NOMO-1 treated with DMSO at 0.1 percent for 48 hours (cell line): Measurements from ENCODE around the gene DAP3.
"Not testable (repeated sequence)": the region's sequence is repeated elsewhere in the genome, so short reads cannot be mapped to it uniquely, and the experiment has no call there.

ENCODE experiments used
- DNase-seq: peaks from one replicate; lab custom pipeline; 2025; ENCODE audit not compliant: unreplicated experiment; lab: John Stamatoyannopoulos, UW

The DAP3 gene

DNA sequence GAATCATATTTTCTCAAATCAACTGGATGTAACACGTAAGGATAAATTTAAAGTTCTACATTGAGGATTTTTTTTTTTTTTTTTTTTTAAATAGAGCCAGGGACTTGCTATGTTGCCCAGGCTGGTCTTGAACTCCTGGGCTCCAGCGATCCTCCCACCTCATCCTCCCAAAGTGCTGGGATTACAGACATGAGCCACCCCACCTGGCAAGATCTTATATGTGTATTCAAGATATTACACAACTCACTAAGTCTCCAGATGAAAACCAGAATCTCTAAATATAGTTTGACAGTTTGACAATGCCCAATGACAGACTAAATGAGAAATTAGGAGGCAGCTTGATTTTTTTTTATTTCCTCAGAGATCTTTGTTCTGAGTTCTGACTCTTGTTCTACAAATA, 7.1 kb upstream of the DAP3 start:
- DNase-seq = peak; percentile 11

DNA sequence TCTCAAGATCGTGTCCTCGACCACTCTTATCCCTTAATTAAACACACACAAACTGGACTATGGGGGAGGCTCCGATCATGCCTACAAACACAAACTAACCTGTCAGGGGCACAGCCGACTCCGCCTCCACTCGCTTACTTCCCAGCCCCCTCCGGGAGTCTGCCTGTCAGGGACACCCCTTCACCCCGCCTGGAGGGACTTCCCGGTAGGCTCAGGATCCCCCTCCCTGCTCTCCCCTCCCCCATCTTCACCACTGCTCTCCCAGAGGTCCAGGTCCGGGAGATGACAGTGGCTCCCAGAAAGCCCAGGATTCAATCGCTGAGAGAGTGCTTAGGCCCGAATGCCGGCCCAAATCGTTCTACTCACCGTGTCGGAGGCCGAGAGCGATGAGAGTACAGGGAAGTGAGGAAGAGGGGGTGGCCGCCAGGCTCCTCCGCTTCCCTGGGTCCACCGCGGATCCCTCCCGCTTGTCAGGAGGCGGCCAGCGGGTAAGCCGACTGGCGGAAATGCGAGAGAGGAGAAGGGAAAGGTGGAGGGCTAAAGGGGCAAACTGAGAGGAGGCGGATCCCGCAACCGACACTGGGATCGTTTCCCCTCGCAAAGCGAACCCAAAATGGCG, 1.1 kb upstream of the DAP3 start:
- DNase-seq = not testable (repeated sequence)

DNA sequence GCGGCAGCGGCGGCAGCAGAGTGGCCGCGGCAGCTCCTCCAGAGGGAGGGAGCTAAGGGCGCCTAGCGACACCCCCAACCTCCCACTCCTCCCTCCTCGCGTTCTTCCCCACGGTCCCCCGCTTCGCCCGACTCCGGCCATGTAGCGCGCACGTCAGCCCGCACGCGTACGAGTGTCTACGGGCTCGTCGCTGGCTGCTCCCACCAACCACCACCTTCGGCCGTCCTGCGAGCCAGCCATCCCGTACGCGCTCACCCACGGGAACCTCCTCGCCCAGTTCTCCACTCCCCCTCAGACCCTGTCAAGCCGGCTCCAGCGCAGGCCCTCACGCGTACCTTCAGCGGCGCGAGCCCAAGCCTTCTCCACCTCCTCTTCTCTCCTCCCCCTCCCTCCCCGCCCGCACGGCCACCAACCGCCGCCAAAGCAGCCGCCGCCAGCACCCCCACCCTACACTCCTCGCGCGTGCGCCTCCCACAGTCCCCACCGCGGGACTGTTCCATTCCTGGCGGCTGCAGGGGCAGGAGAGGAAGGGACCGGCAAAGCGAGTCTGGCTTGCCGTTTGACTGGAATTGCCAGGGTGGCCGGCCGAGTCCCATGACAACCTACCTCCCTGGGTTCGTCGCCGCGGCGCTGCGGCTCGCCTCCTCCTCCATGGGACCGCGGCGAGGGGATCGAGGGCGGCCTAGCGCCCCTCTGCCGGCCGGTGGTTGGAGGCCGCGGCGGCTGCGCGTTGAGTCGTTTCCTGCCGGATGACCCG, 389 bp upstream of the DAP3 start, which contains the start of gene YY1AP1:
Gene YY1AP1 (minus strand): TSS at position 451 of the 757 bp plus-strand sequence. CDS start 8,338 bp downstream, outside the sequence.
- DNase-seq = peak; percentile 86

DNA sequence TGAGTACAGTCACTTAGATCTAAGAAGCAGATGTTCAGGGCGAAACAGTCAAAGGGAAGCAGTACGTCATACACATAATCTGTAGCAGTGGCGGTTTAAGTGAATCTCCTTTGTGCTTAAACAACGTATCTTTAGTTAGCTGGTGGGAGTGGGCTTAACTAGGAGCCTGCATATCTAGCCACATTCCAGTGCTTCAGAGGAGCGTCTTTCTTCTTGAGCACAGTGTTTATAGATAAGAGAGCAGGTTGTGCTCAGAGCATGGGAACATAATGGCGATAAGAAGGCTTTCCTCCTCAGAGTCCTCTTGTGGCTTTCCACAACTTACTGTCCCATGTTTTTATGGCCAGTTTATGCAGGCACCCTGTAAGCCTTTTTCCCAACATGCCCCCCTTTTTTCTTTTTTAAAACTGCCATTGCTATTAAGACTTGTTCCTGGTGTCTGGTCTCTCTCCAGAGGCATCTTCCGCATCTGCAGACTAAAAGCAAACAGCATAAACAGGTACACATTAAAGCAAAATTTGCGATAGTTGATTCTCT, 3.2 kb downstream of the DAP3 start:
- DNase-seq = no peak

DNA sequence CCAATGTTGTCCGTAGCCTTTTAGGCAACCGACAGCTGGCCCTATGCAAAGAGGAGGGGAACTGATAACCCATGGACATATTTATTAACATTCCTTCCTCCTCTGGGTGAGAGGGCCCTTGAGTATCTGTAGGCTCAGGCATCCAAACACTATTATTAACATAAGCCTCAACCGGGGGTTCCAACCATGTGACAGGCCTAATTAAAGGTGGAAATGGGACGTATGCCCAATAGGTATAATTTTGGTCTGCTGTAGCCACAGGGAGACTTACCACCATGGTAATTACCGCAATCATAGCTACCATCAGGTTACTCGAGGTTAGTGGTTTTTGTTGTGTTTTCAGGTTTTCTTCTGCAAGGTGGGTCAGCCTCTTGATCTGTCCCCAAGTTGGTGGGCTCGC, 5.3 kb downstream of the DAP3 start:
- no peak for DNase-seq

DNA sequence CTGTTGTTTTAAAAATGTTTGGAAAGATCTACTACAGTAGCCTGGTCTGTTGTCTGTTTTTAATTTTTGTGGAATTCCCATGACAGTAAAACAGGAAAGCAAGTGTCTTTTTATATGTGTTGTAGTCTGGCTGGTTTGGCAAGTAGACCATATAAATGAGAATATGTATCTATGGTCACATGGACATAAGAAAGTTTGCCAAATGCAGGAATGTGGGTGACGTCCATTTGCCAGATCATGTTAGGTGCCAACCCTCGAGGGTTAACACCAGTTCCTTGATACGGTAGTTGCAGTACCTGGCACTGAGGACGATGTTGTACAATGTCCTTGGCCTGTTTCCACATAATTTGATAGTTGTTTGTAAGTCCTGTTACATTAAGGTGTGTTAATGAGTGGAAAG, 6.2 kb downstream of the DAP3 start:
- DNase-seq = no peak

DNA sequence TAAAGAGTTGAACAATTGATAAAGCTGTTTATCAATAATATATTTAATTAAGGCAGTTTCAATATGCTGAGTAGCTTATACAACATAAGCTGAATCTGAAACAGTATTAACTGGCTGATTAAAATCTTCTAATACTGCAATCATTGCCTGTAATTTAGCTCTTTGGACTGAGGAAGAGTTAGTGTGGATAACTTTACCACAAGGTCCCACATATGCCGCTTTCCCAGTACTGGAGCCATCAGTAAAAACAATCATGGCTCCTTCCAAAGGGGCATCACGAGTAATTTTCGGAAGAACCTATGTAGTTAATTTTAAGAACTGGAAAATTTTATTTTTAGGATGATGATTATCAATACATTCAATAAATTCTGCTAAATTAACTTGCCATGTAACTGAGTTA, 6.7 kb downstream of the DAP3 start:
- no peak for DNase-seq

DNA sequence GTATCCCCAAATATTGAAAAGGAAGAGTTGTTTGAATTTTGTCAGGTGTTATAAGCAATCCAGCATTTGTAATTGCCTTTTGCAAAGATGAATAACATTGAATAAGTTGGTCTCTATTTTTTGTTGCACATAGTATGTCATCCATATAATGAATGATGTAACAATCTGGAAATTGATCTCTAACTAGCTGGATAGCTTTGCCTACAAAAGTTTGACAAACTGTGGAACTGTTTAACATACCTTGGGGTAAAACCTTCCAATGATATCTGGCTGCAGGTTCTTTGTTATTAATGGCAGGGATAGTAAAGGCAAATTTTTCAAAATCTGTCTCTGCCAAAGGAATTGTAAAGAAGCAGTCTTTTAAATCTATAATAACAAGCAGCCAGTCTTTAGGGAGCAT, 7.6 kb downstream of the DAP3 start:
- DNase-seq = no peak

DNA sequence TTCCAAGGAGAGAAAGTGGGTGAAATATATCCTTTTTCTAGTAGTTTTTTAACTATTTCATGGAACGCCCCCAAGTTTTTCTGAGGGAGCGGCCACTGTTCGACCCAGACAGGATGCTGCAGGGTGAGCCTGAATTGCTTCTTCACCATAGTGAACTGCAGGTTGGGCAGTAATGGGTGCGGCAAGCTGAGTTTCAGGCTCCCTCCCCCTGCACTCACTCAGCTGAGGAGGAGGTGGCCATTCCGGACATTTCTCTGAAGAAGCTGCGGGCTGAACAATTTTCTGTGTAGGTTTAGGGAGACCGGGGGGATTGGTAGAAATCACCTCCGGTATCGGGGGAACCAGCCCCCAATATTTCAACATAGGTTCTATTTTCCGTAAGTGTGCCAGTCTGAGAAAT, 8.2 kb downstream of the DAP3 start:
- no peak for DNase-seq

DNA sequence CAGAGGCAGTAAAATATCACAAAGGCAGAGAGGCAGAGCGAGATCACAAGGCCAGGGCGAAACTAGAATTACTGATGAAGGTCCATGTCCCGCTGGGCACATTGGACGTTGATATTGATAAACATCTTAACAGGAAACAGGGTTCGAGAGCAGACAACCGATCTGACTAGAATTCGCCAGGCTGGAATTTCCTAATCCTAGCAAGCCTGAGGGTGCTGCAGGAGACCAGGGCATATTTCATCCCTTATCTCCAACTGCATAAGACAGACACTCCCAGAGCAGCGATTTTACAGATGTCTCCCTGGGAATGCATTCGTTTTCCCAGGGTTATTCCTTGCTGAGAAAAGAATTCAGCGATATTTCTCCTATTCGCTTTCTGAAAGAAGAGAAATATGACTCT, 8.7 kb downstream of the DAP3 start:
- DNase-seq = not testable (repeated sequence)

DNA sequence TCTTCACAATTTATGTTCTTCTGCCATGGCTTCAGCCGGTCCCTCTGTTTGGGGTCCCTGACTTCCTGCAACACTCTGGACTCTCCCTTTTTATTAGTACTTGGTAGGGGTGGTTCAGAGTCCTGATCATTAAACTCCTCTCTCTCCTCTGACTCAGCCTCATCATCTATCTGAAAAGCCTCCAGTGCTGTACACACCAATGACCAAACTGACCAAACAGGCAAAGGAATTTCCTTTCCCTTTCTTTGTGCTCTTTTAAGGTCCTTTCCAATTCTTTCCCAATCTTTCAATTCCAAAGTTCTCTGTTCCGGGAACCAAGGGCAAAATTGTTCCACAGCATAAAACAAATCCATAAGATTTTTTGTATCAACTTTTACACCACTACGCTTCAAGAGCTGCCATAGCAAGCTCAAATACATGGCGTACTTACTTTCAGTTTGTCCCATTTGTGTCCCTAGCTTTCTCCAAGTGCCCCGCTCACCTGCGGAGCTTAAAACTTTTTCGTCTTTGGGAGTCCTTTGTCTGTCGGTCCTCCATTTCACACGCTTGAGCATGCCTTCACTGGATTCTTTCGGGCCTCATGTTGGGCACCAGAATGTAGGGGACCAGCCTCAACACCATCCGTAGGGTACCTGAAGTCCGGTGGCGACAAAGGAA, 9.6 kb downstream of the DAP3 start:
- no peak for DNase-seq

DNA sequence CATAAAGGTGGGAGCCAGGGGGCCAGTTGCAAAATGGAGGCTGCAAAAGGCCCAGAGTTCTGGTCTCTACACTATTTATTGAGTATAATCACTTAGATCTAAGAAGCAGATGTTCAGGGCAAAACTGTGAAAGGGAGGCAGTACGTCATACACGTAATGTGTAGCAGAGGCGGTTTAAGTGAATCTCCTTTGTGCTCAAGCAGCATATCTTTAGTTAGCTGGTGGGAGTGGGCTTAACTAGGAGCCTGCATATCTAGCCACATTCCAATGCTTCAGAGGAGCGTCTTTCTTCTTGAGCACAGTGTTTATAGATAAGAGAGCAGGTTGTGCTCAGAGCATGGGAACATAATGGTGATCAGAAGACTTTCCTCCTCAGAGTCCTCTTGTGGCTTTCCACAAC, 10.2 kb downstream of the DAP3 start:
- not testable (repeated sequence) for DNase-seq

DNA sequence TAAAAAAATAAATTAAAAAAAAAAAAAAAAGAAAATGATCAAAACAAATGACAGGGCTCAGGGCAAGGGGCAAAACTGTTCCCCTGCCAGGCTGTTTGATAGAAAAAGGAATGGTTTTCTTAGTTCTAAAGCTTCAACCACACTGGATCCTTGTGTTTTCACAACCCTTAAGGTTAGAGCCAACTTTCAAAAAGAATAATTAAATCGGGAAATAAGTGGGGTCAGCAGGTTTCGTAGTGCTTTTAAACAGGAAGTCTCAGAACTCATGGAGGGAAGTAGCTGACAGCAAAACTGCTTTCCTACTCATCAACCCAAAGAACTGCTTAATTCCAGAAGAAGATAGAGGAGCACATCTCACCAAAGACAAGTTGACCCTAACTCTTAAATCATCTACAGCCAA, 12.8 kb downstream of the DAP3 start:
- not testable (repeated sequence) for DNase-seq

DNA sequence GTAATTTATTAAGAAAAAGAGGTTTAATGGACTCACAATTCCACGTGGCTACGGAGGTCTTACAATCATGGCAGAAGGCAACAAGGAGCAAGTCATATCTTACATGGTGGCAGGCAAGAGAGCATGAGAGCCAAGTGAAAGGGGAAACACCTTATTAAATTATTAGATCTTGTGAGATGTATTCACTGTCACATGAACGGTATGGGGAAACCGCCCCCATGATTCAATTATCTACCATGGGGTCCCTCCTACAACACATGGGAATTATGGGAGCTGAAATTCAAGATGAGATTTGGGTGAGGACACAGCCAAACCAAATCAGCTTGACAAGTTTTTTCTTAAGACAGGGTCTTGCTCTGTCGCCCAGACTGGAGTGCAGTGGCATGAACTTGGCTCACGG, 14.3 kb downstream of the DAP3 start:
- no peak for DNase-seq

DNA sequence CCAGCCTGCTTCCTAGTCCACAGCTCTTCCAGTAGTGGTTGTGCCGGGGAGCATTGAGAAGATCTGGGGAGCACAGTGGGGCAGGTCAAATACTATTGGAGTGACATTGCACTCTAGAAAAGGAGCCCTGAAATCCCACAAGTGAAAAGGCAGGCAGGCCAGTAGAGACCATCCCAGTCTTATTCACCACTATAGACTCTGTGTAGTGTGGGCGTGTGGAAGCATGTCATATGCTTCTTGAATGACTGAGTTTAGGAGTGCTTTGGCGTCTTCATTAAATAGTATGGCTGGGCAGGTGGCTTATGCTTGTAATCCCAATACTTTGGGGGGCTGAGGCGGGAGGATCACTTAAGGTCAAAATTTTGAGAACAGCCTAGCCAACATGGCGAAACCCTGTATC, 15.5 kb downstream of the DAP3 start:
- DNase-seq = not testable (repeated sequence)

DNA sequence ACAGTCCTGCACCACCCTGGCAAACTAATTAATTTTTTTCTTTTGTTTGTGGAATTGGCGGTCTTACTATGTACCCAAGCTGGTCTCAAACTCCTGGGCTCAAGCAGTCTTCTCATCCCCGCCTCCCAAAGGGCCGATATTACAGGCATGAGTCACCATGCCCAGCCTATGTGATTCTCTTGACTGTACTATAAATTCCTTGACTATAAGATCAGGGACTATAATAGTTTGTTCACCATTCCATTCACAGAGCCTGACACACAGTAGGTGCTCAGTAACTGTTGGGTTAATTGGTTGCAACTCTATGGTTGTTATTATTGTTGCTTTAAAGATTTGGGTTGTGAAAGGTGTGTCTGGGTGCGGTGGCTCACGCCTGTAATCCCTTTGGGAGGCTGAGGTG, 17.2 kb downstream of the DAP3 start:
- no peak for DNase-seq

DNA sequence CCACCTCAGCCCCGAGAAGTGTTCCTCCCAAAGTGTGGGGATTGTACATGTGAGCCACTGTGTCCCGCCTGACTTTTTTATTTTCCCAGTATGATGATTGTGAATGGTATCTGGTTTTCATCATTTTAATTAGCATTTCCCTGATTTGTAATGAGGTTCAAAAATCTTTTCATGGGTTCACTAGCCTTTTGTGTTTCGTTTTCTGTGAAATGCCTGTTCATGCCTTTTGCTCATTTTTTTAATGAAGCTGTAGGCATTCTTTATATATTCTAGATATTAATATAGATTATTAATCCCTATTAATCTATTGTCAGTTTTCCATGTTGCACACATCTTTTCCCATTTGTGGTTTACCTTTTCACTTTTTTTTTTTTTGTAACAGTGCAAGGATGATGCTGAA, 20.5 kb downstream of the DAP3 start:
- DNase-seq = no peak

DNA sequence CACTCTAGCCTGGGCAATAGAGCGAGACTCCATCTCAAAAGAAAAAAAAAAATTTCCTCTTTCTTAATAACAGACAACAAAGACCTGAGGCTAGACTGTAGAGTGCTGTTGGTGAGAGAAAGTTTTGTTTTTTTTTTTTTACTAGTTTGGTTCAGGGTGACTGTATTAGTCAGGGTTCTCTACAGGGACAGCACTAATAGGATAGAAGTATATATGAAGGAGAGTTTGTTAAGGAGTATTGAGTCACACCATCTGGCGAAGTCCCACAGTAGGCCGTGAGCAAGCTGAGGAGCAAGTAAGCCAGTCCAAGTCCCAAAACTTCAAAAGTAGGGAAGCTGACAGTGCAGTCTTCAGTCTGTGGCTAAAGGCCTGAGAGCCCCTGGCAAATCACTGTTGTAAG, 22.6 kb downstream of the DAP3 start:
- not testable (repeated sequence) for DNase-seq

DNA sequence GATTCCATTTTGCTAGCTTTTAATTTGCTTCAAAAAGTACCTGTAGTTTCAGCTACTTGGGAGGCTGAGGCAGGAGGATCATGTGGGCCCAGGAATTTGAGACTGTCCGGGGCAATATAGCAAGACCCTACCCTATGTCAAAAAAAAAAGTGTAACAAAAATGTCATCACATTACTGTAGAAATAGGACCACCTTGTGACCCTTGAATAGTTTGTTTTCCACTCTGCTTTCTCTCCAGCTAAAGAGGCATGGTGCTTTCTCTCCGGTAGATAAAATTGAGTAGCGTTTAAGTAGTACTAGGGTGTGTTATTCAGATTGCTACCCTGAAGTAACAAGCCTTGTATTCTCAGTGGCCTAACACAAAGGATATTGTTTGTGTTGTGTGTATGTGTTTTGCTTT, 23.7 kb downstream of the DAP3 start:
- DNase-seq = not testable (repeated sequence)

DNA sequence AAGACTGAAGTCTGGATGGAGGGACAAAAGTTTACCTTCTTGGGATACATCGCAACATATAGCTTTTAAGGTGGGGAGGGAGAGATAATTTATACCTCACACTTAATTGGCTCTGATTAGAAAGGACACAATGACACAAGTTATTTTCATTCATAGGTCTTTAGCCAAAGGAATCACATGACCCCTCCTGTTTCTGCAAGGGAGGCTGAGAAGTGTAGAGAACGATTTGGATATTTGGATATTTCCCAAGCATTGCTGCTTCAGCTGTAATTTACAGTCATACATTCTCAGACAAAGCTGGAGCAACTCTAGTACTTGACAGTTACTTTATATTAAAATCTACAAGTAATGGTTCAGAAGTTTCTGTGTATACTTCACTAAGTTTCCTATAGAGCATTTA, 24.2 kb downstream of the DAP3 start:
- DNase-seq = no peak

DNA sequence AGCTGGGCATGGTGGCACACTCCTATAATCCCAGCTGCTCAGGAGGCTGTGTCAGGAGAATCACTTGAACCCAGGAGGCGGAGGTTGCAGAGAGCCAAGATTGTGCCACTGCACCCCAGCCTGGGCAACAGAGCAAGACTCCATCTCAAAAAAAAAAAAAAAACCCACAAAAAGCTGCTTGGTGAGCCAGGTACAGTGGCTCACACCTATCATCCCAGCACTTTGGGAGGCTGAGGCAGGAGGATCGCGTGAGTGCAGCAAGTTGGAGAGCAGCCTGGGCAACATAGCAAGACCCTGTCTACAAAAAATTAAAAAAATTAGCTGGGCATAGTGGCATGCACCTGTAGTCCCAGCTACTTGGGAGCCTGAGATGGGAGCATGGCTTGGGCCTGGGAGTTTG, 26.2 kb downstream of the DAP3 start:
- DNase-seq = not testable (repeated sequence)

DNA sequence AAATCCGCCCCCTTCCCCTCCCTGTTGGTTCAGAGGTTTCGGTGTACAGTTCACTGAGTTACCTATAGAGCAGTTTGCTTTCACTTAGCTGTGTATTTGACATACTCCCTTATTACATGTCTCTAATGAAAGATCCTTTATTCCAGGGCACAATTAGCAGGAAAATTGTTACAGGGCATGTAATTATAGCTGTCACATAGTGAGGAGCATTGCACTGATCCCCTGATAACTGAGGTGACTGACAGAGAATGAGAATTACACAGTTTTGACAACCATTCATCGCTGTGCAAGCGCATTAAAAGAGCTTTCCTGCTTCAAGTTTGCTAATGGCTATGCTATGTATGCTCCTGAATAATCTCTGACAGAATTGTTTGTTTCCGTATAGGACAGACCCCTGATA, 26.9 kb downstream of the DAP3 start:
- no peak for DNase-seq
